Activated CD4-positive, alpha-beta T cell treated with anti-CD3 and anti-CD28 coated beads, Interleukin-2, amount 50 U/mL, for 16 hours (primary cell): ENCODE results near the gene SLC24A4.
A peak's percentile ranks its signal among the peaks of the same experiment; 100 is the strongest.

ENCODE experiments used
- DNase-seq: peaks from one replicate; pipeline ENCODE4 v3.0.0-alpha.2; 2020

Gene SLC24A4, protein sequence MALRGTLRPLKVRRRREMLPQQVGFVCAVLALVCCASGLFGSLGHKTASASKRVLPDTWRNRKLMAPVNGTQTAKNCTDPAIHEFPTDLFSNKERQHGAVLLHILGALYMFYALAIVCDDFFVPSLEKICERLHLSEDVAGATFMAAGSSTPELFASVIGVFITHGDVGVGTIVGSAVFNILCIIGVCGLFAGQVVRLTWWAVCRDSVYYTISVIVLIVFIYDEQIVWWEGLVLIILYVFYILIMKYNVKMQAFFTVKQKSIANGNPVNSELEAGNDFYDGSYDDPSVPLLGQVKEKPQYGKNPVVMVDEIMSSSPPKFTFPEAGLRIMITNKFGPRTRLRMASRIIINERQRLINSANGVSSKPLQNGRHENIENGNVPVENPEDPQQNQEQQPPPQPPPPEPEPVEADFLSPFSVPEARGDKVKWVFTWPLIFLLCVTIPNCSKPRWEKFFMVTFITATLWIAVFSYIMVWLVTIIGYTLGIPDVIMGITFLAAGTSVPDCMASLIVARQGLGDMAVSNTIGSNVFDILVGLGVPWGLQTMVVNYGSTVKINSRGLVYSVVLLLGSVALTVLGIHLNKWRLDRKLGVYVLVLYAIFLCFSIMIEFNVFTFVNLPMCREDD

DNA sequence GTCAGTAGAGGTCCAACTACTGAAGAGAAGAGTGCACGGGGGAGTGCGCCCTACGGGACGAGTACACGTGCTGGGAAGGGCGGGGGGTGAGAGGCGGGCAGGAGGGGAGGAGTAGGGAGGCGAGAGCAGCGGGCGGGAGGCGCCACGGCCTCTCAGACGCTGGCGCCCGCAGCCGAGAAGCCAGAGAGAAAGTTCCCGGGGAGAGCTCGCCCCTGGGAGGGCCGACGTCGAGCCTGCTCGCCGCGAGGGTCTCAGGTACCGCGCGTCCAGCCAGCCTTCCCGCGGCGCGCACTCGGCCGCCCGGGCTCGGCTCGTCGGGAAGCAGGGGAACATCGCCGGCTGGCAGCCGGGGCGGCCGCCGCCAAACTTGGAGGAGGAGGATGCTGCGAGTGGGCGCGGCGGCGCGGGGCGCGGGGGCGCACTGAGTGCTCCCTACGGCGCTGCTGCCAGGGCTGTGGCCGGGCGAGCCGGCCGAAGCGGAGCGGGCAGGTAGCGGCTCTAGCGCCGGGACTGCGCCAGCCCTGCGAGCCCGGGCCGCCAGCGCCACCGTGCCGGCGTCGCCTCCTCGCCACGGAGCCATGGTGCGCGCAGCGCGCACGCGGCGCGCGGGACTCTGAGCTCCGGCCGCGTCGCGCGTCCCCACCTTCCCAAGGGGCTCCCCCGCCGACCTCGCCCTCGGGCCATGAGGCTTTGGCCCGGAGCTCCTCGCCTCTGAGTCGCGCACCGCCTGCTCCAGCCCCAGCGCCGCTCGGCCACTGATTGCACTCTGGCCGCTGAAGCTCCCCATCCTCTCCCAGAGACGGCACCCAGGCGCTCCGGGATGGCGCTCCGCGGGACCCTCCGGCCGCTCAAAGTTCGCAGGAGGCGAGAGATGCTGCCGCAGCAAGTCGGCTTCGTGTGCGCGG lies at the start of gene SLC24A4:
SLC24A4 (plus strand) TSS at position 155 of the 905 bp plus-strand sequence; CDS start at position 821, 666 bp downstream.
- no peak for DNase-seq

DNA sequence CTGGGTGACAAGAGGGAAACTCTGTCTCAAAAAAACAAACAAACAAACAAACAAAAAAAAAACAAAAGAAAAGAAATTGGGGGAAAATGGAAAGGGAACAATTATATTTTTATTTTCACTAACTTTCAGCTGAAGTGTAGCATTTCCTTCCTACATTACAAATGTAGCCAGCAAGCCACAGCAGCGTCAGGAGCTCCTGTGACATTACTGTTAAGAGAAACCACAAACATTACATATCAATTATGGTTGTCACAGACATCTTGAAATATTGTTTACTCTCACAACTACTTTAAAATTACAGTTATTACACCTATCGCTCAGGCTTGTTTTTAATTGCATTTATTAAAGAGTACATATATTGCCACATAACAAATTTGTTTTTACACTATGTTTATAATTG lies 49.8 kb upstream of the SLC24A4 start:
- DNase-seq = no peak

- no peak for DNase-seq
These were observed 48.9 kb upstream of the SLC24A4 start for GRCh38 chr14:92274055-92274454.

DNA sequence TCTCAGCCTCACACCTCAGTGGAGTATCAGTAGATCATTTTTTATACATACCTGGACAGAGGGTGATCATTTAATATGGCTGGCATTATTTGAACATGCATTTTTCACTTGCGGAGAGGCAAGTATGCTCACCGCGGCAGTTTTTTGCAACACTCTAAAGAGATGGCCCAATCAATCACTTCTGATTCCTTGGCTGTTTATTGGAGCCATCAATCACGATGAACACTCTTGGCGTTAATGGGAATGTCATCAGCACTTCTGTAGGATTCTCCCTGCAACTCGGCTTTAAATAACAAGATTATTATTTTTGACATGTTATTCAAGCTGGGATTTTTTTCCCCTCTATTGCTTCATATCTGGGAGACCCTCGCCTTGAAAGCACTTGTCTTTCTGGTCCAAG lies 46.9 kb upstream of the SLC24A4 start:
- no peak for DNase-seq

GRCh38 chr14:92277031-92277430 lies 45.9 kb upstream of the SLC24A4 start:
- no peak for DNase-seq

GRCh38 chr14:92280554-92281262 lies 42.3 kb upstream of the SLC24A4 start:
- DNase-seq = peak; percentile 47

DNA sequence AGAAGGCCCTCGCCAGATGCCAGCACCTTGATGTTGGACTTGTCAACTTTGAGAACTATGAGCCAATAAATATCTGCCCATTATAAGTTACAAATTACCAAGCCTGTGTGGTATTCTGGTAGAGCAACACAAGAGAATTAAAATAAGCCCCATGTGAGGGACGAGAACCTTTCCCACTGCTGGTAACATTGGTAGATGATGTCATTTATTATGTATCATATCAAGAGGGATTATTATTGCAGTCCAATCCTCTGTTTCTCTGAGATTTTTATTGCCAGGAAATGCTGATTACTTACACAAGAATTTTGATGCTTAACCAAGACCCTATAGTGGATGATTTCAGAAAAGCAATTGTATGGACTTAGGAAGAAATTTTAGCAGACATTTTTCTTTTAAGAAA lies 40.3 kb upstream of the SLC24A4 start:
- no peak for DNase-seq

DNA sequence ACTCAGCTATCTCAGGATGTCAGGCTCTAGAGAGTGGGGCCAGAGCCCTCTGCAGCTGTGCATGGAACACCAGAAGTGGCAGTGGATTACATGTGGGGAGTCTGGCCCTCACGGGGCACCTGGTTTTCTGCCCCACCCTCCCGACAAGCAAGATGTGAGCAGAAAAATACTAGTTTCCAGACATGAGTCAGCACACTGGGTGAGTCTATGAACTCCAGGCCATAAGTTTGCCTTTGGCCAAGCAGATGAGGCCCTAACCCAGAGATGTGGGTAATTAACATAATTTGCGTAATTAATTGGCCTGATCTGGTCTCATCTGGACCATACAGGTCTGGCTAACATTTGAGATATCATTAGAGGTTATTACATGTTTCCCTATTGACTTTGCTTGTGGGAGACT lies 37.7 kb upstream of the SLC24A4 start:
- no peak for DNase-seq

GRCh38 chr14:92287987-92288386 lies 35.0 kb upstream of the SLC24A4 start:
- DNase-seq = no peak

DNA sequence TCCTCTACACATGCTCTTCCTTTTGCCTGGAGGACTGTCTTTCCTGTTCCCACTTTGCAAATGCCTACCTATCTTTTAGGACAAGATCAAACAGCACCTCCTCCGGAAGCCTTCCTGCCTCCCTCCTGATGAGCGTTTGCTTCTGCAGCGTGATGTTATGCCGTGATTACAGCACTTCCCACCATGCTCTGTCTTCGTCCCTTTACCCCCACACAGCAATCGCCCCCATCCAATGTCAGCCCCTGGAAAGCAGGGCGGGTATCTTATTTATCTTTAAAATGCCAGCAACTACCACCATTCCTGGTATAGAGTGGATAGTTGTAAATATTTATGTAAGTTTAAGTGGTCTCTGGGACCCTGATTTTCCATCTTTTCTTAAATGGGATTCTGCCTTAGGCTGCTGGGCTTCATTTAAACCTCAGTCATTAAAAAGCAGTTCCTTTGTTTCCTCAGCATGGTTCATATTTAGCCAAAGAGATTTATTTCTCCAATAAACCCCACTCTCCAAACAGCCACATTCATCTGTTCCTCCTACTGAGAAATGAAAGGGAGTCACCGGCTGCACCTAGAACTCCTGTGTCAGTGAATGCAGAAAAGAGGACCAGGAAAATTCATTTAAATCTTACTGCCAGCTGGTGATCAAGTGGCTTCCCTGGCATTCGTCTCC lies 33.8 kb upstream of the SLC24A4 start:
- no peak for DNase-seq

DNA sequence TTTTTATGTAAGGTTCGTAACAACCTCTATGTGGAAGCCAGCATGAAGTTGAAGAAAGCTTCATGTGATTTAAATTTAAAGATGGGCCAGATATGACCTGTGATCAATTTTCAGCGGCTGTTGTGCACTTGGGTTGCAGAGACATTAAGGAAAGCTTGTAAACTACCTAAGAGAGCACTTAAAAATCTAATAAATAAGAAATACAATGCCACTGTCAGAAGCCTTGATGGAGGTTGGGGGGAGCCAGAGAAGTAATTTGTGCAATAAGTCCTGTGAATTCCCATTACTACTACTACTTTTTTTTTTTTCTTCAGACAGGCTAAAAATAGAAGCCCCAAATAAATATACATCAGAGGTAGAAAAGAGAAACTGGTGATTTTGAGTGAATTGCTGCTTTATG lies 30.3 kb upstream of the SLC24A4 start:
- DNase-seq = no peak

- no peak for DNase-seq
These were observed 28.5 kb upstream of the SLC24A4 start for GRCh38 chr14:92294506-92294905.

DNA sequence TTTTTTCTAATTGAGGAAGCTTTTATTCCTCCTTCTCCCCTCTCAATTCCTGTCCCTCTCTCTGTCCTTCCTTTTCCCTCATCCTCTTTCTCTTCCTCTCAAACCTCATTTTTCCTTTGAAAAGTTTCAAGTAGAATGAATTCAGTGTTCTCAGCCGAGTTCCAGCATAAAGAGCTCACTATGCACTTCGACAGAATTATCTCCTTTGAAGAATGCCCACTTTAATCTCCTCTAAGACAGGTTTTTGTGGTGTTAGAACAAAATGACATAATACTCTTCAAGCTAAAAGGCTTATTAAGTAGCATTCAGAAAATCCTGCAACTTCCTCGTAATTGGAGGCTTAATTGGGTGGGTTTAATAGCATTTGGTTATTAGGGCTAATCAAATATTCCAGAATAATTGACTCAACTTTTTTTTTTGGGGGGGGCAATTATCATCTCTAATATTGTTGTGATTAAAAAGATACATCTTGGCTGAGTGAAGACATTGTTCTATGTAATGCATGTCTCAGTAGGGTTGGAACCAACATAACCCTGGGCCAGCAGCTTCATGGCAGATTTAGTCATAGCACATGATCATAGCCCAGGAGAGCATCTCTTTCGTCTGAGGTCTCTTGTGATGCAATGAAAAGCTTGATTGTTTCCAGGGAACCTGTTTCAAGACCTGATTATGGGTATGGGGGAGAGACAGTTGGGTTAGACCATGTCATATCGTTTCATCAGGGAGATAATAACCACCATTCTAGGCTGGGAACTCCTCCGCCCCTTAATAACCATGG lies 25.0 kb upstream of the SLC24A4 start:
- DNase-seq = no peak

- no peak for DNase-seq
These were observed 20.5 kb upstream of the SLC24A4 start for GRCh38 chr14:92302481-92302880.

DNA sequence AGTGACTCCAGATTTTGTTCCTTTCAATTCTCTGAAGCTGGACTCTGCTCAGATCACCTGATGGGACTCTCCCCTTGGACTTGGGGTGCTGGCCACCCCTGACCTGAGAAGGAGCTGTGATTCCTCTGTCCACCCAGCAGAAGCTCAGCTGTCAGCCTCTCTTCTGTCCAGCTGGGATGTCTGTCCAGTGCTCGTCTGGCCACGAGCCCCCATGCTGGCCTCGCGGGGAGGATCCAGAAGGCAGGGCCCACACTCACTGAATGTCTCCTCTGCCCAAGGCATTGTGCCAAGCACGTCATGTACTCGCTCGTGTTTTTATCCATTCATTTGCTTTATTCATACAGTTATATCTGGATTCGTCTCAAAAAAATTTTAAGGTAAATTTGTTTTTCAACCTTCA lies 14.2 kb upstream of the SLC24A4 start:
- no peak for DNase-seq

GRCh38 chr14:92309968-92310530 lies 12.9 kb upstream of the SLC24A4 start:
- no peak for DNase-seq

DNA sequence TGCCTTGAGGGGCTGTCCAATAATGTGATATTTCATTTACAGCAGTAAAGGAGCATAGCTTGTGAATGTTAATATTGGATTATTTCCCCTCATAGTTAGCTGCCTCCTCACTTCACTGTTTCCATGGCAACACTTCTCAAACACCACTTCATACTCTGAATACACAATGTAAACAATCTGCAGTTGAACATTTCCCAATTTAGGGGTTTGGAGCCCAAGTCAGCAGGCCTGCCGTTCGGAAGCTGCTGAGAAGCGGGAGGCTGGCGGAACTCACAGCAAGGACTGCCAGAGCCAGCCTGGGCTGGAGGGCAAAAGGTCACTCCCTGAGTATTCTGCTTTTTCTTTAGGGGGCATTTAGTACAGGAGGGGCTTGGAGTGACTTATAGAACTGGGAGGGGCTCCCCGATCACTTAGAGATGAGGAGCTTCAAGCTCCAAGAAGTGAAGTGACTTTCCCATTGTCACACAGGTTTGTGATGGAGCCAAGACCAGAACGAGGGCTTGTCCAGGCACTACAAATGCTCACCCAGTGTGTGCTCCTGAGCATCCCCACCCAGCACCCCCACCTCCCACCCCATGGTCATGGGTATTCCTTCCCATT lies 12.1 kb upstream of the SLC24A4 start:
- no peak for DNase-seq

GRCh38 chr14:92314182-92314581 lies 8.8 kb upstream of the SLC24A4 start:
- no peak for DNase-seq

GRCh38 chr14:92315050-92315805 lies 7.7 kb upstream of the SLC24A4 start:
- DNase-seq = no peak

DNA sequence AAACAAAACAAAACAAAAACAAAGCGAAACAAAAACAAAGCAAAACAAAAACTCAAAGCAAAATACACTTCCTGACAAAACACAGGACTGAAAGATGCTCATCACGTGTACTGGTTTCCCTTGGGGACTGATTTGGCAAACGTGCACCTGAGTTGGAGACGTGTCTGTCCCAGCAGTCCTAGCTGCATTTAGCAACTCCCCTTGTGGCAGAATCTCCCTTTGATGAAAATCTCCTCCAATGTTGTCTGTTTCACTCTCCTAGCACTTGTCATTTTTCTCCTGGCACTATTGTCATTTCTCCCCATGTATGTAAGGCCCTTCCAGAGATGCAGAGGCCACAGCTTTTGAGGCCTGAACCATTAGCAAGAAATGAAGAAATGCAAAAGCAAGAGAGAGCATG lies 6.8 kb upstream of the SLC24A4 start:
- DNase-seq = no peak
